ENCODE measurements around the gene PIEZO2.
"Not testable (repeated sequence)": the region's sequence is repeated elsewhere in the genome, so short reads cannot be mapped to it uniquely, and the experiment has no call there.

PIEZO2 gene

DNA sequence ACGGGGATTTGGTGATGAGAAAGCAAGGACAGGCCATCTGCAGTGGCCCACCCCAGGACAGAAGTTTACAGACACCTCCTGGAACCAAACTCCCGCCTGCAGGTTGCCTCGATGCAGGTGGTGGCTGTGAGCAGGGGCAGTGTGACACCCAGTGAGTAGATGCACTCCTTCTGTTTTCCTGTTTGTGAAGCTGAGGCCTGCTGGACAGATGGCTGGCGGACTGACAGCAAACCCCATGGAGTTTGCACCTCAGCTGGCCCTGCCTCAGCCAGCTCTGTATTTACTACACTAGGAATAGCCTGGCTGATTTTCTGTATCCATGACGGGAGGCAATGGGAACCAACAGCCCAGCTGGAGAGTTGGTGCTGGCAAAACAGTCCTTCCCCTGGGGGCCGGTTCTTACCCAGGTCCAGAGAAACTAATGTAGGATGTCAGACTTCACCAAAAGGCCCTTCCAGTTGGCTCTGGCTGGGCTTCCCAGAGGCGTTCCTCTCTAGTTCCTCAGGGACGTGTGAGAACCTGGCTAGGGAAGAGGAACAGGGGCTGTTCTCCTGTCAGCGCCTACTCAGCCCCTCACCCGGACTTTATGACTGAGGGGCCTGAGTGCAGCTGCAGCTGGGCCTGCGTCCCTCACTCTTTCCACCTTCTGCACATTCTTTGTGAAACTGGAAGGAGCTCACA, 511.4 kb downstream of the PIEZO2 start:
- DNase-seq (ENCODE audit: low read depth in 4 of 4, low spot score in 1 of 4) = not testable (repeated sequence)

DNA sequence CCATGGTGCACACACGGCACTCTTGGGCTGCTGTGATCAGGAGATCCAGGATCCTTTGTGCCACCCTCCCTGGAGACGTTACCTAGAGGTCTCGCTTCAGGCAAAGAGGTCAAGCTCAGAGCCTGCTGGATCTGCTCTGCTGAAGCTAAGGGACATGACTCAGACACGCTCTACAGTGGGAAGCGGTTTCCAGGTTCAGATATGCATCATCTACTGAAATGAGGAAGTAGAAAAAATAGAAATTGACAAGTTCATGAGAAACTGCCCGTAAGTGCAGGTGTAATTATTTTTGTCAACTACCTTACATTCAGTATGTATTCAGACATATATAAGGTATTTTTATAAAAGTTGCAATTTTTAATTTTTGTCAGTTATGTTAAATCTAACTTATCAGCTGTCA, 520.3 kb downstream of the PIEZO2 start:
- not testable (repeated sequence) for DNase-seq (ENCODE audit: low read depth in 4 of 4, low spot score in 1 of 4)

DNA sequence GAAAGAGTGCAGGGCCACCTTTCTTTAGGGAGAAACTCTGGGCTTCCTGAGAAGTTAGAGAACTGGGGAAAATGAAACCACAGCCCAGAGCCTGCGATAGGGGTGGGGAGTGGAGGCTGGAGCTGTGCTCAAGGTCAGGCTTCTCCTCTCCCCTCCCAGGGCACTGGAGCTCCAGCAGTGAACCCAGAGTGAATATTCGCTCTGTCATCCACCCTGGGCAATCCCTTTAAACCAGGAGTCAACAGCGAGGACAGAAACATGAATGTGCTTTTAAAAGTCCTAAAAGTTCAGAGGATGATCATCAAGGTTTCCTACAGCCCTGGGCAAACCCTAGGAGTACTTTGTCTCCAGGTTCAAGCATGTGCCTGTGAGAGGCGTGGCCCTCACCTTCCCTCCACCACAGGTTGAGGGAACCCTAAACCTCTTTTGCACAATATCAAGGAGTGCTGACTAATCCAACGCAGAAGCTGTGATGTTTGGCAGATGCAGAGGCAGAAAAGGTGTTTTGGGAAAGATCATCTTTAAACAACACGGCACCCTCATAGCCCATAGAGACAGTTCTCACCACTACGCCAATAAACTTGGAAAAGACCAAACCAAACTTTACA, 522.7 kb downstream of the PIEZO2 start:
- DNase-seq (ENCODE audit: low read depth in 4 of 4, low spot score in 1 of 4) = not testable (repeated sequence)

DNA sequence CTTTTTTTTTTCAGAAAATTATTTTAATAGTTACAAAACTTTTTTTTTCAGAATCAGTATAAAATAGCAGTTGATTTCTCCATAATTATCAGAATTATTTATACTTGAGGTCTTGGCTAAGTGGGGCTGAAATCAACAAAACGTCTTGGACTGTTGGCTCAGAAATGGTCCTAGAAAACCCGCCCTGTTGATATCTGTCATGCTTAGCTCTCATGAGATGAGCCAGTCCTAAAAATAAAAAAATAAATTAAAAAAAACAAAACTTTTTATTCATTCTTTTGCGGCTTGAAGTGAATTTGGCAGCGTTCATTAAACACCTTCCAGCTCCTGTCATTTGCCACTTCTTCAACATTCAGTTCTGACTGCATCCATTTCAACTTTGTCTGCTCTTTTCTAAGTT, 525.8 kb downstream of the PIEZO2 start:
- DNase-seq (ENCODE audit: low read depth in 4 of 4, low spot score in 1 of 4) = not testable (repeated sequence)

DNA sequence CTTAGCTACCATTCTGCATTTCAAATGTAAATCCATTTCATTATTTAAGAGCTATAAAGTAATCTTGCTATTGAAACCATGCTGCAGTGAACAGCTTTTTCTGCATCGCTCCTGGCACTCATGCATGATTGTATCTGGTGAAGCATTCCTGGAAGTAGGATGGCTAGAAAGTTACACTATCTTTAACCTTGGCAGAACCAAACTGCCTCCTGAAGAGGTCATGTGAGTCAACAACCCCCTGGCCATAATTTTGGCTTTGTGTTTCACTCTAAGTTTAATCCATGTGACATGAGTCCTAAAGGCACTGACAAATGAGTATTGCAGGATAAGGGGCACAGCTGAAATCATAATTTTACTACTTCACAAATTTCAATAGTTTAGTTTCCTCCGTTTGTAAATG, 526.4 kb downstream of the PIEZO2 start:
- DNase-seq (ENCODE audit: low read depth in 4 of 4, low spot score in 1 of 4) = not testable (repeated sequence)

DNA sequence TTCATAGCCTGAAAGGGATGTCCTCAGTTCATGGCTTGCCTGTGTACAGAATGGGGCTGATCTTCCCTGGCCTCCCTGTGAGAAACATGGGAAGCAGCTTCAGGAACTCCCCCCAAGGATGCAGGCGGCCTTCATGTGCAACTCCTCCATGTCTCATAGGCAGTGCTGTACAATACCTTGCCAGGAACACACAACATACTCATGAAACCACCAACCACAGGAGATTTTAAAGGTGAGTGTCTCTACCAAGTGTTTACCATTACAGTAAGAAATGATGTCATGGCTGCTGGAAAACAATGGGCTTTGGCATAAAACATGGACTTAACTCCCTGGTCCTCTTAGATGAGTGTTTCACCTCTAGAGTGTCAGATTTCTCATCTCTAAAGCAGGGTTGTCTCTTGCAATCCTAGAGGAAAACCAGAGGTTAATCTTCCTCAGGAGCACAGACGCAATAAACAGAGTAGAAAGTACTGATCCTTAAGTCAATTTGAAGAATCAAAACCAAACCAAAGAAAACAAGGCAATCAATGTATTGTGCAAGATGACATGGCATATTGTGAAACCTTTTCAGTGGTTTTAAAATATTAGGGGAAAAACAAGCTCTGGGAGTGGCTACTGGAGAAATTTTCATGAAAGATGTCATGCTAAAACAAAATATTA, 528.6 kb downstream of the PIEZO2 start:
- DNase-seq (ENCODE audit: low read depth in 4 of 4, low spot score in 1 of 4) = not testable (repeated sequence)

Data from stimulated activated CD4-positive, alpha-beta T cell treated with anti-CD3 and anti-CD28 coated beads, Interleukin-1b, Interleukin-23, amount 100 ng/mL, for 24 hours (primary cell).